ENCODE results near the gene HNRNPA3. TPM values are rescaled to one million over a fixed set of nuclear protein-coding genes. Genes with fewer than 3 reads are reported as not detected.

HNRNPA3 gene
- 317 TPM for polyA plus RNA-seq (2013)

GRCh38 chr2:177212106-177212890 is at the start of gene HNRNPA3:
Gene HNRNPA3 (plus strand): TSS chr2:177212794. CDS start chr2:177212800, 6 bp downstream.
- Histone ChIP-seq H3K27me3 (replicated peaks in 2 of 5; ENCODE audit: control insufficient read depth in 4 of 5, insufficient read depth in 5 of 5, low read length in 4 of 5) (no peaks in the 10 kb centered on the region), H3K4me1 (ENCODE audit: control extremely low read depth in 1 of 4, control insufficient read depth in 4 of 4, insufficient read depth in 4 of 4, low read length in 3 of 4) (peaks cover 20 to 36% (median 29%) of the 10 kb centered on the region in 4 experiments), H3K27ac (ENCODE audit: insufficient read depth in 1 of 2, low read depth in 1 of 2, low read length in 2 of 2, poor library complexity in 1 of 2, severe bottlenecking in 2 of 2) (peak within 1 kb of the TSS; percentile 100), H3K4me3 (ENCODE audit: control insufficient read depth in 1 of 7, extremely low read depth in 1 of 7, insufficient read depth in 4 of 7, low read depth in 2 of 7, low read length in 6 of 7) (peak within 1 kb of the TSS; percentile 55 to 97 (median 85)), H3K9me3 (ENCODE audit: control extremely low read depth in 1 of 5, control insufficient read depth in 4 of 5, insufficient read depth in 2 of 5, low read depth in 1 of 5, low read length in 4 of 5) (no peaks in the 10 kb centered on the region), H3K36me3 (ENCODE audit: control insufficient read depth in 4 of 4, insufficient read depth in 4 of 4, low read length in 3 of 4) (peaks cover 7 to 32% (median 15%) of the 10 kb centered on the region in 4 experiments)
- CTCF ChIA-PET = interaction anchor here (0.9 kb wide), 2 partner anchors 10 to 124 kb away, joined by 3 to 5 read pairs; no protein-coding TSS in a partner anchor
- WGBS (ENCODE audit: insufficient coverage) = 0% methylated on average over 36 of the region's 74 CpGs
- POLR2A ChIA-PET = interaction anchor here (0.6 to 2.5 kb wide), 7 partner anchors 9 to 251 kb away, joined by 3 to 31 read pairs (median 3); partner anchors contain the start of gene NFE2L2
- peak; percentile 99 to 100 (median 99) for DNase-seq

GRCh38 chr2:177164131-177164530 is 48.5 kb upstream of the HNRNPA3 start:
- Histone ChIP-seq H3K27me3 (replicated peaks in 2 of 5; ENCODE audit: control insufficient read depth in 4 of 5, insufficient read depth in 5 of 5, low read length in 4 of 5) (no peaks in the 10 kb centered on the region), H3K27ac (ENCODE audit: insufficient read depth in 1 of 2, low read depth in 1 of 2, low read length in 2 of 2, poor library complexity in 1 of 2, severe bottlenecking in 2 of 2) (no peak overlapping the region), H3K4me3 (ENCODE audit: control insufficient read depth in 1 of 7, extremely low read depth in 1 of 7, insufficient read depth in 4 of 7, low read depth in 2 of 7, low read length in 6 of 7) (peak overlapping the region in 6 of 7 experiments; percentile 47 to 83 (median 70)), H3K36me3 (ENCODE audit: control insufficient read depth in 4 of 4, insufficient read depth in 4 of 4, low read length in 3 of 4) (no peaks in the 10 kb centered on the region), H3K9me3 (ENCODE audit: control extremely low read depth in 1 of 5, control insufficient read depth in 4 of 5, insufficient read depth in 2 of 5, low read depth in 1 of 5, low read length in 4 of 5) (no peaks in the 10 kb centered on the region), H3K4me1 (ENCODE audit: control extremely low read depth in 1 of 4, control insufficient read depth in 4 of 4, insufficient read depth in 4 of 4, low read length in 3 of 4) (peaks cover 10 to 27% (median 23%) of the 10 kb centered on the region in 4 experiments)
- peak in 1 of 3 donors; percentile 13 for DNase-seq
- ChIA-PET CTCF (interaction anchor here (0.9 to 7.0 kb wide), 28 partner anchors 7 to 1039 kb away, joined by 3 to 60 read pairs (median 5); partner anchors contain the start of gene NFE2L2), POLR2A (interaction anchor here (0.5 to 2.1 kb wide), 2 partner anchors 47 to 99 kb away, joined by 4 to 9 read pairs; no protein-coding TSS in a partner anchor)
- 10% methylated on average over 1 of the region's 3 CpGs for WGBS (ENCODE audit: insufficient coverage)

GRCh38 chr2:177164584-177165052 is 48.0 kb upstream of the HNRNPA3 start:
- POLR2A ChIA-PET = interaction anchor here (0.5 to 2.1 kb wide), 3 partner anchors 47 to 99 kb away, joined by 4 to 9 read pairs (median 7); no protein-coding TSS in a partner anchor
- no peaks in the 10 kb centered on the region for H3K9me3 ChIP-seq (ENCODE audit: control extremely low read depth in 1 of 5, control insufficient read depth in 4 of 5, insufficient read depth in 2 of 5, low read depth in 1 of 5, low read length in 4 of 5)
- peak overlapping the region in 6 of 7 experiments; percentile 47 to 83 (median 70) for H3K4me3 ChIP-seq (ENCODE audit: control insufficient read depth in 1 of 7, extremely low read depth in 1 of 7, insufficient read depth in 4 of 7, low read depth in 2 of 7, low read length in 6 of 7)
- no peaks in the 10 kb centered on the region for H3K36me3 ChIP-seq (ENCODE audit: control insufficient read depth in 4 of 4, insufficient read depth in 4 of 4, low read length in 3 of 4)
- DNase-seq = peak; percentile 77 to 81 (median 77)
- no peaks in the 10 kb centered on the region for H3K27me3 ChIP-seq (replicated peaks in 2 of 5; ENCODE audit: control insufficient read depth in 4 of 5, insufficient read depth in 5 of 5, low read length in 4 of 5)
- CTCF ChIA-PET = interaction anchor here (0.6 to 7.0 kb wide), 38 partner anchors 8 to 1038 kb away, joined by 3 to 60 read pairs (median 4); partner anchors contain the start of gene NFE2L2
- peak overlapping the region; percentile 76 to 92 for H3K27ac ChIP-seq (ENCODE audit: insufficient read depth in 1 of 2, low read depth in 1 of 2, low read length in 2 of 2, poor library complexity in 1 of 2, severe bottlenecking in 2 of 2)
- WGBS (ENCODE audit: insufficient coverage) = no CpG with 5 or more reads among the region's 13 CpGs
- peaks cover 10 to 29% (median 23%) of the 10 kb centered on the region in 4 experiments for H3K4me1 ChIP-seq (ENCODE audit: control extremely low read depth in 1 of 4, control insufficient read depth in 4 of 4, insufficient read depth in 4 of 4, low read length in 3 of 4)

- Histone ChIP-seq H3K4me3 (ENCODE audit: control insufficient read depth in 1 of 7, extremely low read depth in 1 of 7, insufficient read depth in 4 of 7, low read depth in 2 of 7, low read length in 6 of 7) (peak overlapping the region in 6 of 7 experiments; percentile 47 to 83 (median 70)), H3K36me3 (ENCODE audit: control insufficient read depth in 4 of 4, insufficient read depth in 4 of 4, low read length in 3 of 4) (no peaks in the 10 kb centered on the region), H3K9me3 (ENCODE audit: control extremely low read depth in 1 of 5, control insufficient read depth in 4 of 5, insufficient read depth in 2 of 5, low read depth in 1 of 5, low read length in 4 of 5) (no peaks in the 10 kb centered on the region), H3K27me3 (replicated peaks in 2 of 5; ENCODE audit: control insufficient read depth in 4 of 5, insufficient read depth in 5 of 5, low read length in 4 of 5) (no peaks in the 10 kb centered on the region), H3K27ac (ENCODE audit: insufficient read depth in 1 of 2, low read depth in 1 of 2, low read length in 2 of 2, poor library complexity in 1 of 2, severe bottlenecking in 2 of 2) (peak overlapping the region; percentile 76 to 92), H3K4me1 (ENCODE audit: control extremely low read depth in 1 of 4, control insufficient read depth in 4 of 4, insufficient read depth in 4 of 4, low read length in 3 of 4) (peaks cover 10 to 31% (median 23%) of the 10 kb centered on the region in 4 experiments)
- peak in 2 of 3 donors; percentile 44 to 49 for DNase-seq
- ChIA-PET CTCF (interaction anchor here (0.6 to 7.0 kb wide), 38 partner anchors 8 to 1038 kb away, joined by 3 to 60 read pairs (median 4); partner anchors contain the start of gene NFE2L2), POLR2A (interaction anchor here (1.0 to 2.1 kb wide), 3 partner anchors 47 to 98 kb away, joined by 3 to 9 read pairs (median 7); partner anchors contain the start of gene HNRNPA3)
- 13% methylated on average over 8 of the region's 8 CpGs for WGBS (ENCODE audit: insufficient coverage)
These were observed 47.5 kb upstream of the HNRNPA3 start for GRCh38 chr2:177165061-177165583.

GRCh38 chr2:177165721-177166711 is 46.6 kb upstream of the HNRNPA3 start:
- peak overlapping the region in 5 of 7 experiments; percentile 21 to 83 (median 66) for H3K4me3 ChIP-seq (ENCODE audit: control insufficient read depth in 1 of 7, extremely low read depth in 1 of 7, insufficient read depth in 4 of 7, low read depth in 2 of 7, low read length in 6 of 7)
- ChIA-PET POLR2A (interaction anchor here (0.6 to 1.1 kb wide), 2 partner anchors 46 to 100 kb away, joined by 3 read pairs; partner anchors contain the start of gene HNRNPA3), CTCF (interaction anchor here (0.6 to 7.0 kb wide), 21 partner anchors 9 to 560 kb away, joined by 3 to 60 read pairs (median 8); partner anchors contain the start of gene NFE2L2)
- no peaks in the 10 kb centered on the region for H3K9me3 ChIP-seq (ENCODE audit: control extremely low read depth in 1 of 5, control insufficient read depth in 4 of 5, insufficient read depth in 2 of 5, low read depth in 1 of 5, low read length in 4 of 5)
- H3K27me3 ChIP-seq (replicated peaks in 2 of 5; ENCODE audit: control insufficient read depth in 4 of 5, insufficient read depth in 5 of 5, low read length in 4 of 5) = no peaks in the 10 kb centered on the region
- DNase-seq = peak; percentile 66 to 90 (median 85)
- peaks cover 10 to 35% (median 23%) of the 10 kb centered on the region in 4 experiments for H3K4me1 ChIP-seq (ENCODE audit: control extremely low read depth in 1 of 4, control insufficient read depth in 4 of 4, insufficient read depth in 4 of 4, low read length in 3 of 4)
- H3K36me3 ChIP-seq (ENCODE audit: control insufficient read depth in 4 of 4, insufficient read depth in 4 of 4, low read length in 3 of 4) = no peaks in the 10 kb centered on the region
- WGBS (ENCODE audit: insufficient coverage) = 48% methylated on average over 6 of the region's 8 CpGs
- H3K27ac ChIP-seq (ENCODE audit: insufficient read depth in 1 of 2, low read depth in 1 of 2, low read length in 2 of 2, poor library complexity in 1 of 2, severe bottlenecking in 2 of 2) = peak overlapping the region; percentile 25 to 64
